HG02870 (cell line): ENCODE results near the gene FGA.
A peak's percentile ranks its signal among the peaks of the same experiment; 100 is the strongest.

ENCODE experiments used
- ATAC-seq: cut with Tn5 transposase; IDR thresholded peaks from one replicate; pipeline ENCODE4 v1.9.1; 2021; ENCODE audit warnings: mild to moderate bottlenecking, moderate library complexity; ENCODE audit not compliant: unreplicated experiment

Gene FGA

DNA sequence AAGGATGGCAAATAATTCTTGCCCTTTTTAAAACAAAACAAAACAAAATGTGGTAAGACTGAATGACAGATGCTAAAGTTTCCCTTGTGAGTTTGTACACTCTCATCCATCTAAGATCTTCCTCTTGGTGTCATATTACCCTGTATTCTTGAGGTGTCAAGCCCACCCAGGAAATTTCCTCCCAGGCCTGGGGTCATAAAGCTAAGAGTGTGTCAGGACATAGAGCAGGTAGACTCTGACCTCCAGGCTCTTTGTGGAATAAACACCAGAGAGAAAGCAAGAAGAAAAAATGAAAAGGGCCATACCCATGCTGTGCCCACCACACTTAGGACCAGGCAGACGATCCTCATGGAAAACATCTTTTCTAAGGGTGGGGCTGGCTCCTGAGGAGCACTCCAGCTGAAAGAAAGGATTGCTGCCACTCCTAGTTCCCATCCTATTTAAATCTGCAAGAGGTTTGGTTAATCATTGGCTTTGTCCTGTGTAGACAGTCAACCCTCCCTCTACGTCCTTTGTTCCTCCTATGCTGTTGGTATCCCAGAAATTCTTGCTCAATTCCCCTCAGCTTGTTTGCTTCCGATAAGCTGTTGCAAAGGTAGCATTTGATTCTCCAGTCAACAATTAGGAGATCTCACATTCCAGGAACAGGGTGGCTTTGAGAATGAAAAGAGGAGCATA is at the start of gene FGA:
Gene FGA (minus strand): TSS at position 414 of the 678 bp plus-strand sequence. CDS start 55 bp downstream, at position 359.
- no peak for ATAC-seq

DNA sequence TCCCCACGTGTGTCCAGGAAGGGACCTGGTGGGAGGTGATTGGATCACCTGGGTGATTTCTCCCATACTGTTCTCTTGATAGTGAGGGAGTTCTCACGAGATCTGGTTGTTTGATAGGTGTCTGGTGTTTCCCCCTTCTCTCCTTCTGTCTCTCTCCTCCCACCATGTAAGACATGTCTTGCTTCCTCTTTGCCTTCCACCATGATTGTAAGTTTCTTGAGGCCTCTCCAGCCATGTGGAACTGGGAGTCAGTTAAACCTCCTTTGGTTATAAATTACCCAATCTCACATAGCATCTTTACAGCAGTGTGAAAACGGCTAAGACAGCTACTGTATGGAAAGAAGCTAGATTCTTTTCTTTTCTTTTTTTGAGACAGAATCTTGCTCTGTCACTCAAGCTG is 43.5 kb upstream of the FGA start:
- no peak for ATAC-seq

DNA sequence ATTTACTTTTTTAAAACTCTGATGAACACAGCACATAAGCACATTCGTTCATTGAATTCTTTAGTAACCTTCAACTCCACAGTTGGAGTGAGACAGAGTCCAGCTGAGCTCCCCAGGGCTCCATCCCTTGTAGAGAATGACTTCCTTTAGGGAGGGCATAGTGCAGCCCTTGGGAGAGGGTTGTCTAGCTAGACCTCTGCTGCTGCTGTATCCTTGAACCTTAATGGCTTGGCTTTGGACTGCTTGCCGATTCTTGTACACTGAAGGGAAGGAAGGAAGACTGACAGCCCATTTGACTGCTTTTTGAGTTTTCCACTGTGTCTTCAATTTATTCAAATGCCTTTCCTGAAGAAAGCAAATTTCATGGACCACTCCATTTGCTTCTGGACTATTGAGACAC is 41.3 kb upstream of the FGA start:
- ATAC-seq = no peak

GRCh38 chr4:154630324-154630723 is 39.8 kb upstream of the FGA start:
- ATAC-seq = no peak

DNA sequence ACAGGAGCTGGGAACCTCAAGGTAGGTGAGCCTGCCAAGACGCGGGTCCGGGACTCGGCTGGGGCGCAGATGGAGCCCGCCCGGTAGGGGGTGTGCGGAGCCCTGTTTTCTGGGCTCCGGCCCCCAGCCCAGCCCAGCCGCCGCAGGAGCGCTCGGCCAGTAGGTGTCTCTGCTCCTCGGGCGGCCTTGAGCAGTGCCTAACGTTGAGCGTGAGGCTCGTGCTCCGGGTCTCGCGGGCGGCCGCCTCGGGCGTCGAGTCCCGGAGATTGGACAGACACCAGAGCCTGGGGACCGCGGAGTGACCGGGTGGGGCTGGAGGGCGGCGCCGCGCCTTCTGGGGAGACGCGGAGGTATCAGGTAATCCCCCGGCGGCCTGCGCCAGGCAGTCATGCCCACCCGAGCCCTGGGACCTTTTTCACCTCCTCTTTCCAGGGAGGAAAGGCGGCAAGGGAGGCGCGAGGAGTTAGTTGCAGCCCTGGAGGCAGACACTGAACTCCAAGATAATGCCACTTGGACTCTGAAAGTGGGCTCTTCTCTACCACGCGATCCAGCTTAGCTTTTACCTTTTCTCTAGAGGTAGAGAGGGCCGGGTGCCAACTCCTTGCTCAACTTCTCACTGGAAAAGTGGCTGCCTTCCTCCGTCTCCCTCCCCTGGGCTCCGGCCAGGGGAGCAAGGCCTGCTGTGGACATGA is 36.4 kb upstream of the FGA start:
- peak; percentile 91 for ATAC-seq

GRCh38 chr4:154625971-154626370 is 35.4 kb upstream of the FGA start:
- no peak for ATAC-seq

DNA sequence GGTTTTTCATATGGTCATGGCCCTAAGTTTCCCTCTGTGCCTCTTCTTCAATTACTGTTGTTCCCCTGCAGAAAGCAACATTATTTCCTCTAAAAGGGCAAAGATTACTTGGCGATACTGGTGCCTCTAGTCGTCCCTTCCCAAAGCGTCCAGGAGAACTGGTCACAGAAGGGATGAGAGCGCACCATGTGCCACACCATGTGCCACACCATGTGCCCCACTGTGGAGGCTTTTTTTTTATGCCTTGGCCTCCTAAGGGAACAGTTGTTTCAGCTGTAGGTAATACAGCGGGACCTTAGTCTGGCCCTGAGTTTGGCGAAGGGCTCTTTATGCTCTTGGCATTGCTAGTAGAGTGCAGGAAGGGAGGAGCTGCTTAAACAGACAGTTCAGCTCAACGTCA is 33.5 kb upstream of the FGA start:
- ATAC-seq = no peak

DNA sequence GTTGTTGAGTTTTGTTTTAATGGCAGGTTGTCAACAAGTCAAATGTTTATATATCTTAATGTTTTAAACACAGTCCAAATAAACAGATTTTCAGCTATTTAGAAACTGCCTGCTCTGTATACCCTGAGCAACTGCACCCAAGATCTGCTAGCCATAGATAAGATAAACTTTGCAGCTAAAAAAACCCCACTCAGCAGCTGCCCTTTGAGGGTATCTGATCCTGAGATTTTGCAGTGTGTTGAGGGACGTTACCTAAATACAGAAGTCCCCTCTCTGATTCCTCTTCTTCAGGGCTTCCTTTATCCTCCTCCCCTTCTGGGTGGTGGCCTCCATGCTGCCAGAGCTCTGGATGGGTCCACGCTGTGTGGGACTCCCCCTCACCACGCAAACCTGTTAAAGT is 32.9 kb upstream of the FGA start:
- ATAC-seq = no peak

DNA sequence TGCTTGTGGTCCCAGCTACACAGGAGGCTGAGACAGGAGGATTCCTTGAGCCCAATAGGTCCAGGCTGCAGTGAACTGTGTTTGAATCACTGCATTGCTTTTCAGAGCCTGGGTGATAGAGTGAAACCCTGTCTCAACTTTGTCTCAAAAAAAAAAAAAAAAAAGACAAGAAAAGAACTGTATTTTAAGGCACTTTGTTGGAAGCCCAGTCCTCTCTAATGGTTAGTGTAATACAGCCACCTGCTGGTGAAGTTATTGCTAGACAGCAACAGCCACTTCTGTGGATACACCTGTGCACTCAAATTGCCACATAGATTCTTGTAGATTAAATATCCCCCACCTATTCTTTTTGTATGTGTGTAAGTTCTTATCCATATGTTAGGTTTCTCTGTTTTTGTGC is 32.1 kb upstream of the FGA start:
- peak; percentile 51 for ATAC-seq

DNA sequence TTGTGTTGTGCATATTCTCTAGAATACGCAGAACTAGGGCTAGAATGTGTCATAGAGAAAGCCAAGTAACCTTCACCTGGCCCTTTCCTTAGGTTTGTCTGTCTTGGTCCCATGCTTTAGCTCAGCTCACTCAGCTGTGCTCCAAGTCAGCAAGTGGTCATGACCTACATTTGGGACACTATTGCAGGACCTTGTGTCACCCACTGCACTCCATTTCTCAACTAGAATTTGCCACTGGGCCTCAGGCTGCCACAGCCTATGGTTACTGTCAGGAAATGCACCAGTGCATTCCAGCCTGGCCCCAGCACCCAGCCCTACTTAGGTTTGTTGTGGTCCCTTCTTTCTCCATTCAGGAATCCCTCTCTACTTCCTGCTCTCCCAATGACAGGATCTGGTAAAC is 29.6 kb upstream of the FGA start:
- no peak for ATAC-seq

DNA sequence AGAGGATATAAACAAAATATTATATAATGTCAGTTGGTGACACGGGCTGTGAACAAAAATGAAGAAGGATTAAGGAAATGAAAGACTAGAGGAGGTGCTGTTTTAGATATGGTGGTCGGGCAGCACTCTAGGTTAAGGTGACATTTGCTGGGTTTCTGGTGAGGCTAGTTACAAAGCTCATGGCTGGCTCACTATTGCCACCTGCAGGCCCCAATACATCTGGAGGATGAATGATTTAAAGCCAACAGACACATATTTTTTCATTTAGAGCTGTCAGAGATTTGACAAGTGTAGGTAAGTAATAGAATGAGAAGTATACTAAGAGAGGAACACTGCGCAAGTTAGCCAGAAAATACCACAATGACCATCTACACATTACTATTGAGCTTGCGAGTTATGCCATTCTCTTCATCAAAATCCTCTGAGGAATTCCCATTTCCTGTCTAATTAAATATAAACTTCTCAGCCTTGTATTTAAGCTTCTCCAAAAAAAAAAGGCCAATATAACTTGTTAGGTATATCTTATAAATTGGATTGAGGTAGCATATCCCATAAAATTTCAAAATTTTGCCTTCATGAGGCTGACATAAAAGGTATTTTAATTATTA is 28.3 kb upstream of the FGA start:
- ATAC-seq = peak; percentile 73

DNA sequence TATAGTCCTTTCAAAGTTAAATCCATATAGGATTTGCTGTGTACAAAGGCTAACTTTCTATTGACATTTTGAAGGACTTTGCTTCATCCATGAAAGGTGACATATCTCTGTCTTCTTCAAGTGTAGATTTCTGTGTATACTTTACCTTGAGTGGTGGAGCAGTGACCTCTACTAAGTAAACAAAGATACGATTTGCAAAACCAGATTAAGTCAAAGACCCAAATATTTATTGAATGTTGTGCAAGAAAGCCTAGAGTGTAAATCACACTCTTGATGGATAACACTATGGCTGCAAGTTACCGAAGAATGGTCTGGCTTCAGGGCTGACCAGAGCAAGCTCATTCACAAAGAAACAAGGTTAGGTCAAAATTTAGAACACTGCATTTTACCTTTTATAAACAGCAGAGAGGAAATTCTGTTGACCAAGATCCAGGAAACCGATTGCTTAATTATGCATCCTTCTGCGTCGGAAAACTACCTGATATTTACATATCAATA is 27.3 kb upstream of the FGA start:
- no peak for ATAC-seq

GRCh38 chr4:154616731-154617130 is 26.2 kb upstream of the FGA start:
- peak; percentile 90 for ATAC-seq

DNA sequence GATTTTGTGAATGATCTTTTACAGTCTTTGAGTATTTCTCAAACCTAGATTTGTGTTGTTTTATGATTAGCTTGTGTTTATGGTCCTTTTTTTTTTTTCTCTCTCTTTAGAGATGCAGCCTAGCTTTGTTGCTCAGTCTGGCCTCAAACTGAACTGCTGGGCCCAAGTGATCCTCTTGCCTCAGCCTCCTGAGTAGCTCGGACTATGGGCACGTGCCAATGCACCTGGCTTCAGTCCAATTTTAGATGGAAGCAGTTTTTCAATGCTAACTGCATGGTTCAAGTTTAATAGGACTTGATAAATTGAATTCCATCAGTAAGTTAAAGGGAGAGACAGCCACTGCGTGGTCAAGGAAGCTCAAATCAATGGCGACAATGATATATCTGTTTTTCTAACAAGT is 25.7 kb upstream of the FGA start:
- ATAC-seq = no peak

DNA sequence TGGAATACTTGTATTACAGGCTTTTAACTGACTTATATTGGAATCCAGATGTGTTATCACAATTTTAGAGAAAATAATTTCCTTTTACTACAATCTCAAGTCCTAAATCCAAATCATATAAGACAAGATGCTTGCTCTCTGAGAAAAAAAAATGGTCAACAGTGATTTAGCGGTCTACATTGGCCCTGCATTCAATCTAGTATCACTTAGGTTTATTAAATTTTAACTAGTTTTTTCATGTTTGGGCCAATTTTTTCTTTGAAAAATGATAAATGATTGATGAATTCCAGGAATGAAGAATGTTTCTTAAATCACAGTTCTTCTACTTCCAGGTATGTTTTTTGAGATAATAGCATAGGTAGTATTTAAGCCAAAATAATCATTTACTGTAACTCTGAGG is 24.7 kb upstream of the FGA start:
- ATAC-seq = no peak

GRCh38 chr4:154614306-154614705 is 23.8 kb upstream of the FGA start:
- no peak for ATAC-seq

GRCh38 chr4:154612472-154613414 is 22.2 kb upstream of the FGA start, which contains the start of gene FGG:
TSS of gene FGG (minus strand) at chr4:154612656. CDS start at chr4:154612609, 47 bp downstream.
- ATAC-seq = no peak

DNA sequence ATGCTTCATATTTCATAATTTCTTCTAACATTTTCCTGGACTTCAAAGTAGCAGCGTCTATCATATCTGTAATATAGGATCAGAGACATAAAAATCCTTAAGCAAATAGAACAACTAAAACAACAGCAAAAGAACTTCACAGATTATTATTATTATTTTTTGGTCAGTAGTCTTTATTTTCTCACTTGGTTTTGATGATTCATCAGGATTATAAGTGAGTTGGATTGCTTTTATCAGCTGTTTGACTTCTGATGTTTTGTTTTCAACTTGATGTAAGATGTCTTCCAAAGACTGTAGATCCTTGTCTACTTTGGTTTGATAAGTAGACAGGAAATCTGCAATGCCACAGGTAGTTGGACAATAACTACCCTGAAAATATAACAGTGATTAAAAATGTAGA is 21.3 kb upstream of the FGA start:
- ATAC-seq = no peak

- no peak for ATAC-seq
These were observed 20.0 kb upstream of the FGA start for GRCh38 chr4:154610582-154610981.

DNA sequence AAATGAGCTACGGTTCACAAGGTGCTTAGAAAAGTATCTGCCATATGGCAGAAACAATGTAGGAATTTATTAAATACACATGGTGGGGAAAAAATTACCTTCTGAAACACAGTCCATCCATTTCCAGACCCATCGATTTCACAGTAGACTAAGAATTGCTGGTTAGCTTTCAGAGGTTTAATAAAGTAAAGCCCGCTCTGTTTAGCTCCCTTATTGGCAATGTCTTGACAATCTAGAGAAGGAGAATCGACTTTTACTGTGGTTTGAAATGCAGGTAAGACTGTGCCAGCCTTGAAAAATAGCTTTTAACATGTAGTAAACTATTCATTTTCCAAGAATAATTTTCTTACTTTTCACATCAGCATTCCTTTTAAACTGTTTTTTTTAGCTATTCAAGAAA is 19.0 kb upstream of the FGA start:
- ATAC-seq = no peak
